Endometrial microvascular endothelial cells (primary cell): ENCODE data around the gene ONECUT3. TPM values are rescaled to one million over a fixed set of nuclear protein-coding genes. Genes with fewer than 3 reads are reported as not detected.

Experiments used
- in situ Hi-C: cut with HindIII; loops from 2 replicates; pipeline ENCODE4 v1.10.0; 2017; ENCODE audit warnings: low sequenced_read_pairs, low pct_unique_long_range_greater_than_20kb; ENCODE audit errors: inconsistent ontology term
- total RNA-seq: library from RNA; depleted of rRNA; stranded (reverse); fragments of >200 nt; gene quantifications from one replicate; pipeline ENCODE4 v1.2.3, GENCODE V29; 2015; ENCODE audit errors: inconsistent ontology term

Gene ONECUT3
- total RNA-seq, 1 donor from 2014 or later, result not detected

GRCh38 chr19:1736280-1736679 is 17.0 kb upstream of the ONECUT3 start:
- in situ Hi-C loops, result no loop called here

- in situ Hi-C loops, result no loop called here
These were observed 16.4 kb upstream of the ONECUT3 start for GRCh38 chr19:1736927-1737326.

GRCh38 chr19:1739960-1740629 is 13.2 kb upstream of the ONECUT3 start:
- in situ Hi-C loops, result no loop called here

GRCh38 chr19:1742989-1743696 is 10.2 kb upstream of the ONECUT3 start:
- in situ Hi-C loops, result no loop called here

GRCh38 chr19:1744133-1744665 is 9.1 kb upstream of the ONECUT3 start:
- in situ Hi-C loops, result no loop called here

GRCh38 chr19:1744822-1745563 is 8.3 kb upstream of the ONECUT3 start:
- in situ Hi-C loops, result no loop called here

- in situ Hi-C loops, result no loop called here
These were observed 7.7 kb upstream of the ONECUT3 start for GRCh38 chr19:1745589-1746031.

- in situ Hi-C loops, result no loop called here
These were observed 6.7 kb upstream of the ONECUT3 start for GRCh38 chr19:1746401-1747284.

GRCh38 chr19:1747285-1748114 is 5.8 kb upstream of the ONECUT3 start:
- in situ Hi-C loops, result no loop called here

GRCh38 chr19:1748115-1748872 is 5.0 kb upstream of the ONECUT3 start:
- in situ Hi-C loops, result no loop called here

GRCh38 chr19:1748873-1749341 is 4.4 kb upstream of the ONECUT3 start:
- in situ Hi-C loops, result no loop called here

- in situ Hi-C loops, result no loop called here
These were observed 3.6 kb upstream of the ONECUT3 start for GRCh38 chr19:1749373-1750342.

GRCh38 chr19:1750343-1751021 is 2.8 kb upstream of the ONECUT3 start:
- in situ Hi-C loops, result no loop called here

- in situ Hi-C loops, result no loop called here
These were observed 1.8 kb upstream of the ONECUT3 start for GRCh38 chr19:1751367-1752008.
